ENCODE measurements around the gene LCTL.

Gene LCTL

GRCh38 chr15:66573719-66574595 lies 8.2 kb upstream of the LCTL start:
- Histone ChIP-seq H3K27me3 (ENCODE audit: insufficient read depth, low read length) (no peaks in the 10 kb centered on the region), H2AFZ (ENCODE audit: low read length) (no peak overlapping the region), H3F3A (ENCODE audit: insufficient read depth, low read length) (no peaks in the 10 kb centered on the region), H3K9me2 (ENCODE audit: low read depth, low read length) (no peaks in the 10 kb centered on the region), H3K27ac (ENCODE audit: low read depth, low read length, poor library complexity, severe bottlenecking) (no peak overlapping the region), H3K36me3 (ENCODE audit: insufficient read depth, low read length) (no peaks in the 10 kb centered on the region), H3K9me3 (ENCODE audit: low read length) (no peaks in the 10 kb centered on the region), H3K9ac (ENCODE audit: low read length) (no peak overlapping the region), H3K4me2 (ENCODE audit: low read length) (no peak overlapping the region), H3K4me3 (ENCODE audit: low read depth, low read length, poor library complexity, severe bottlenecking) (no peak overlapping the region), H3K4me1 (ENCODE audit: insufficient read depth, low read length, severe bottlenecking) (no peaks in the 10 kb centered on the region), H3K79me2 (ENCODE audit: insufficient read depth, low read length) (no peaks in the 10 kb centered on the region), H4K20me1 (ENCODE audit: insufficient read depth, low read length) (no peaks in the 10 kb centered on the region)
- TF ChIP-seq EZH2 (IDR thresholded peaks at IDR 0.05; ENCODE audit: borderline replicate concordance, low read length) (no peak), CTCF (IDR thresholded peaks at IDR 0.05; ENCODE audit: low read length) (no peak)

- Histone ChIP-seq H3K27me3 (ENCODE audit: insufficient read depth, low read length) (no peaks in the 10 kb centered on the region), H3F3A (ENCODE audit: insufficient read depth, low read length) (no peaks in the 10 kb centered on the region), H3K36me3 (ENCODE audit: insufficient read depth, low read length) (no peaks in the 10 kb centered on the region), H3K9me2 (ENCODE audit: low read depth, low read length) (no peaks in the 10 kb centered on the region), H4K20me1 (ENCODE audit: insufficient read depth, low read length) (no peaks in the 10 kb centered on the region), H3K4me2 (ENCODE audit: low read length) (no peak overlapping the region), H3K79me2 (ENCODE audit: insufficient read depth, low read length) (no peaks in the 10 kb centered on the region), H2AFZ (ENCODE audit: low read length) (no peak overlapping the region), H3K4me1 (ENCODE audit: insufficient read depth, low read length, severe bottlenecking) (no peaks in the 10 kb centered on the region), H3K4me3 (ENCODE audit: low read depth, low read length, poor library complexity, severe bottlenecking) (no peak overlapping the region), H3K9ac (ENCODE audit: low read length) (no peak overlapping the region), H3K27ac (ENCODE audit: low read depth, low read length, poor library complexity, severe bottlenecking) (no peak overlapping the region), H3K9me3 (ENCODE audit: low read length) (no peaks in the 10 kb centered on the region)
- no peak for TF ChIP-seq EZH2 (IDR thresholded peaks at IDR 0.05; ENCODE audit: borderline replicate concordance, low read length)
- no peak for TF ChIP-seq CTCF (IDR thresholded peaks at IDR 0.05; ENCODE audit: low read length)
Observed at GRCh38 chr15:66573348-66573718, 7.5 kb upstream of the LCTL start.

- Histone ChIP-seq H3K9ac (ENCODE audit: low read length) (no peak overlapping the region), H3K27ac (ENCODE audit: low read depth, low read length, poor library complexity, severe bottlenecking) (no peak overlapping the region), H3K27me3 (ENCODE audit: insufficient read depth, low read length) (no peaks in the 10 kb centered on the region), H3K4me1 (ENCODE audit: insufficient read depth, low read length, severe bottlenecking) (no peaks in the 10 kb centered on the region), H3K4me2 (ENCODE audit: low read length) (no peak overlapping the region), H3K36me3 (ENCODE audit: insufficient read depth, low read length) (no peaks in the 10 kb centered on the region), H3F3A (ENCODE audit: insufficient read depth, low read length) (no peaks in the 10 kb centered on the region), H2AFZ (ENCODE audit: low read length) (no peak overlapping the region), H3K9me3 (ENCODE audit: low read length) (no peaks in the 10 kb centered on the region), H3K79me2 (ENCODE audit: insufficient read depth, low read length) (no peaks in the 10 kb centered on the region), H3K9me2 (ENCODE audit: low read depth, low read length) (no peaks in the 10 kb centered on the region), H3K4me3 (ENCODE audit: low read depth, low read length, poor library complexity, severe bottlenecking) (no peak overlapping the region), H4K20me1 (ENCODE audit: insufficient read depth, low read length) (no peaks in the 10 kb centered on the region)
- TF ChIP-seq CTCF (IDR thresholded peaks at IDR 0.05; ENCODE audit: low read length) (no peak), EZH2 (IDR thresholded peaks at IDR 0.05; ENCODE audit: borderline replicate concordance, low read length) (no peak)
Observed at GRCh38 chr15:66572146-66572545, 6.3 kb upstream of the LCTL start.

Data from OCI-LY1 (cell line).